ENCODE results near the gene SPATA13.

SPATA13 gene

DNA sequence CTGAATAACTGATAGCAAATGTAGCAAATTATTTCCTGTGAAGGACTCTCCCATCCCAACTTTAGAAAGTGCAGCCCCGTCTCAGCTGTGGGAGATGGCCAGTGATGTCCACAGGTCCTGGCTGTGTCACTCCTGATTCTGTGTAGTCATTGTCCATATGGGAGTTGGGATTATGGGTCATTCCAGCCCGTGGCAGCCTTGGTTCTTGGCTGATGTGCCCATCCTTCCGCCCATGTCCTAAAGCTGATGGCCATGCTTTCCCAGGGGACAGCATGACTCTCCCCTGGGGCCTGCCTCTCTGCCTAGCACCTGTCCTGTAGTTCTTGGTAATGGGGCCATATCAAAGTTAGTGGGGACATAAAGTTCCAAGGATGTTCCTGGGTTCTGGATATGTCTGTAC is 104.9 kb downstream of the SPATA13 start:
- H2AFZ ChIP-seq (ENCODE audit: low read depth, low read length, severe bottlenecking) = no peak overlapping the region
- no peaks in the 10 kb centered on the region for H4K20me1 ChIP-seq (ENCODE audit: low read depth, low read length)
- no peak overlapping the region for H3K27ac ChIP-seq (ENCODE audit: low read depth, low read length)
- no peak overlapping the region for H3K4me2 ChIP-seq (ENCODE audit: low read depth, low read length, poor library complexity, severe bottlenecking)
- no peak for TF ChIP-seq EZH2phosphoT487 (conservative IDR thresholded peaks at IDR 0.05; ENCODE audit: low read length)
- TF ChIP-seq, protein P1, sequence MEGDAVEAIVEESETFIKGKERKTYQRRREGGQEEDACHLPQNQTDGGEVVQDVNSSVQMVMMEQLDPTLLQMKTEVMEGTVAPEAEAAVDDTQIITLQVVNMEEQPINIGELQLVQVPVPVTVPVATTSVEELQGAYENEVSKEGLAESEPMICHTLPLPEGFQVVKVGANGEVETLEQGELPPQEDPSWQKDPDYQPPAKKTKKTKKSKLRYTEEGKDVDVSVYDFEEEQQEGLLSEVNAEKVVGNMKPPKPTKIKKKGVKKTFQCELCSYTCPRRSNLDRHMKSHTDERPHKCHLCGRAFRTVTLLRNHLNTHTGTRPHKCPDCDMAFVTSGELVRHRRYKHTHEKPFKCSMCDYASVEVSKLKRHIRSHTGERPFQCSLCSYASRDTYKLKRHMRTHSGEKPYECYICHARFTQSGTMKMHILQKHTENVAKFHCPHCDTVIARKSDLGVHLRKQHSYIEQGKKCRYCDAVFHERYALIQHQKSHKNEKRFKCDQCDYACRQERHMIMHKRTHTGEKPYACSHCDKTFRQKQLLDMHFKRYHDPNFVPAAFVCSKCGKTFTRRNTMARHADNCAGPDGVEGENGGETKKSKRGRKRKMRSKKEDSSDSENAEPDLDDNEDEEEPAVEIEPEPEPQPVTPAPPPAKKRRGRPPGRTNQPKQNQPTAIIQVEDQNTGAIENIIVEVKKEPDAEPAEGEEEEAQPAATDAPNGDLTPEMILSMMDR (IDR thresholded peaks at IDR 0.05; ENCODE audit: insufficient read depth, low read length, poor library complexity, severe bottlenecking) = no peak
- no peaks in the 10 kb centered on the region for H3K9me2 ChIP-seq (replicated peaks; ENCODE audit: insufficient read depth, low read length)
- no peak overlapping the region for H3K4me3 ChIP-seq (ENCODE audit: insufficient read depth, low read length, poor library complexity, severe bottlenecking)
- no peaks in the 10 kb centered on the region for H3F3A ChIP-seq (ENCODE audit: insufficient read depth)
- no peaks in the 10 kb centered on the region for H3K9me3 ChIP-seq (ENCODE audit: insufficient read depth, low read length)
- H3K36me3 ChIP-seq (ENCODE audit: low read length) = no peaks in the 10 kb centered on the region
- H3K9ac ChIP-seq (ENCODE audit: low read length) = no peak overlapping the region
- H3K27me3 ChIP-seq (ENCODE audit: low read length) = no peaks in the 10 kb centered on the region
- no peaks in the 10 kb centered on the region for H3K79me2 ChIP-seq (ENCODE audit: insufficient read depth, low read length)

DNA sequence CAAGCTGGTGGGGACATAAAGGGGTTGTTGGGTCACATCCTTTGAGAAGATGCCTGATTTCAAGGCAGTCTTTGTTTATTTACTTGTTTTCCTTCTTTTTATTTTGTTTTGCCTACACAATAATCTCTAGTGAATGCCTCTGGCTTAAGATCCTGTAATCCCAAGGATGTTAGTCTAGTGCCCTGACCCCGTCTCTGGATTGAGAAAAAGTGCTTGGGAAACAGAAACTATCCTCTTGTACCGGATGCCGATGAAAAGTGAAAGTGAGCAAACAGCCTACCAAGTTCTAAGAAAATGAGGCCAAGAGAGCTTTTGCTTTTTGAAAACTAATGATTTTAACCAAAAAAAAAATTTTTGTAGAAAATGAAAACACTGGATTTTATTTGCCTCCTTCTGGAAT is 106.8 kb downstream of the SPATA13 start:
- Histone ChIP-seq H3K36me3 (ENCODE audit: low read length) (no peaks in the 10 kb centered on the region), H3K9me2 (replicated peaks; ENCODE audit: insufficient read depth, low read length) (no peaks in the 10 kb centered on the region), H3K27me3 (ENCODE audit: low read length) (no peaks in the 10 kb centered on the region), H3K4me3 (ENCODE audit: insufficient read depth, low read length, poor library complexity, severe bottlenecking) (no peak overlapping the region), H2AFZ (ENCODE audit: low read depth, low read length, severe bottlenecking) (no peak overlapping the region), H3K9me3 (ENCODE audit: insufficient read depth, low read length) (no peaks in the 10 kb centered on the region), H3K79me2 (ENCODE audit: insufficient read depth, low read length) (no peaks in the 10 kb centered on the region), H3K4me2 (ENCODE audit: low read depth, low read length, poor library complexity, severe bottlenecking) (no peak overlapping the region), H3K9ac (ENCODE audit: low read length) (no peak overlapping the region), H3K27ac (ENCODE audit: low read depth, low read length) (no peak overlapping the region), H3F3A (ENCODE audit: insufficient read depth) (no peaks in the 10 kb centered on the region), H4K20me1 (ENCODE audit: low read depth, low read length) (no peaks in the 10 kb centered on the region)
- no peak for TF ChIP-seq EZH2phosphoT487 (conservative IDR thresholded peaks at IDR 0.05; ENCODE audit: low read length)
- TF ChIP-seq, protein P1 (IDR thresholded peaks at IDR 0.05; ENCODE audit: insufficient read depth, low read length, poor library complexity, severe bottlenecking) = no peak

DNA sequence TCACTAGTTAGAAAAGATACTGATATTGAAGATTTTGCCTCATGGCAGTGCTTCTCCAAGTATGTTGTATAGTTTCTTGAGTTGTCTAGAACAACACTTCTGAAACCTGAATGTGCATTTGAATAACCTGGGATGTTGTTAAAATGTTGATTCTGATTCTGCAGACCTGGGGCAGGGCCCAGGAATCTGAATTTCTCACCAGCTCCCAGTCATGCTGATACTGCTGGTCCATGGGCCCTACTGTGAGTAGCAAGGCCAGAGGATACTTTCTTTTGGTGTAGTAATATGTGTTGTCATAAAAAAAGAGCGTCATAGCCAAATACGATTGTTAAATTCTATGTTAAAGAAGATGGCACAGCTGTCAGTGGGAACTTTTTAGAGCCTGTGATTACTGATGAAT is 107.3 kb downstream of the SPATA13 start:
- H3K27me3 ChIP-seq (ENCODE audit: low read length) = no peaks in the 10 kb centered on the region
- TF ChIP-seq, protein P1 (IDR thresholded peaks at IDR 0.05; ENCODE audit: insufficient read depth, low read length, poor library complexity, severe bottlenecking) = no peak
- TF ChIP-seq EZH2phosphoT487 (conservative IDR thresholded peaks at IDR 0.05; ENCODE audit: low read length) = no peak
- no peaks in the 10 kb centered on the region for H3F3A ChIP-seq (ENCODE audit: insufficient read depth)
- no peaks in the 10 kb centered on the region for H3K79me2 ChIP-seq (ENCODE audit: insufficient read depth, low read length)
- H2AFZ ChIP-seq (ENCODE audit: low read depth, low read length, severe bottlenecking) = no peak overlapping the region
- no peaks in the 10 kb centered on the region for H3K9me3 ChIP-seq (ENCODE audit: insufficient read depth, low read length)
- H3K9me2 ChIP-seq (replicated peaks; ENCODE audit: insufficient read depth, low read length) = no peaks in the 10 kb centered on the region
- H3K4me3 ChIP-seq (ENCODE audit: insufficient read depth, low read length, poor library complexity, severe bottlenecking) = no peak overlapping the region
- no peak overlapping the region for H3K27ac ChIP-seq (ENCODE audit: low read depth, low read length)
- H3K9ac ChIP-seq (ENCODE audit: low read length) = no peak overlapping the region
- no peaks in the 10 kb centered on the region for H3K36me3 ChIP-seq (ENCODE audit: low read length)
- H3K4me2 ChIP-seq (ENCODE audit: low read depth, low read length, poor library complexity, severe bottlenecking) = no peak overlapping the region
- no peaks in the 10 kb centered on the region for H4K20me1 ChIP-seq (ENCODE audit: low read depth, low read length)
